Bronchial epithelial cell (primary cell): Measurements from ENCODE around the gene CDK5R1. TPM values are rescaled to one million over a fixed set of nuclear protein-coding genes. Genes with fewer than 3 reads are reported as not detected.

ENCODE experiments used
- DNase-seq: peaks from one replicate; pipeline ENCODE4 v3.0.0-alpha.2; 2010; ENCODE audit warnings: low read depth
- FAIRE-seq: peaks from 2 replicates; lab custom pipeline; 2011; peaks lifted over from hg19 to GRCh38; lab: Jason Lieb, UNC
- H3K27me3 ChIP-seq: 2 replicates; pipeline ENCODE4 v1.5.1; 2011; ENCODE audit warnings: low read length; ENCODE audit not compliant: control insufficient read depth, insufficient read depth
- H3K36me3 ChIP-seq: 2 replicates; pipeline ENCODE4 v1.5.1; 2011; ENCODE audit warnings: low read length; ENCODE audit not compliant: control insufficient read depth, insufficient read depth
- H3K4me3 ChIP-seq: 2 replicates; pipeline ENCODE4 v1.5.1; 2011; ENCODE audit warnings: mild to moderate bottlenecking, low read depth, low read length, control low read depth
- CTCF ChIP-seq: IDR thresholded peaks from 2 replicates; pipeline ENCODE4 v1.5.1; 2011; ENCODE audit warnings: mild to moderate bottlenecking, moderate library complexity, low read length, control low read depth, inconsistent platforms; ENCODE audit not compliant: insufficient read depth, severe bottlenecking
- total RNA-seq: library from RNA; depleted of rRNA; stranded (reverse); fragments of >200 nt; gene quantifications from 2 replicates; pipeline ENCODE4 v1.2.1, GENCODE V29; 2014

Gene CDK5R1
- total RNA-seq, 1 donor from 2014 or later, result 2.9 TPM

GRCh38 chr17:32451879-32452278 lies 34.9 kb upstream of the CDK5R1 start:
- no peaks in the 10 kb centered on the region for H3K27me3 ChIP-seq
- peaks cover 12% of the 10 kb centered on the region for H3K36me3 ChIP-seq
- no peak for TF ChIP-seq CTCF
- DNase-seq (no peak), FAIRE-seq (no peak)
- no peak overlapping the region for H3K4me3 ChIP-seq

GRCh38 chr17:32452281-32452680 lies 34.5 kb upstream of the CDK5R1 start:
- H3K36me3 ChIP-seq, result peaks cover 14% of the 10 kb centered on the region
- FAIRE-seq, result no peak

GRCh38 chr17:32453370-32453769 lies 33.4 kb upstream of the CDK5R1 start:
- DNase-seq (no peak), FAIRE-seq (no peak)
- no peak for TF ChIP-seq CTCF
- H3K4me3 ChIP-seq, result no peak overlapping the region
- no peaks in the 10 kb centered on the region for H3K27me3 ChIP-seq
- H3K36me3 ChIP-seq, result peaks cover 14% of the 10 kb centered on the region

More at GRCh38 chr17:32452281-32452680, 34.5 kb upstream of the CDK5R1 start:
- DNase-seq, result no peak
- Histone ChIP-seq H3K4me3 (no peak overlapping the region), H3K27me3 (no peaks in the 10 kb centered on the region)
- no peak for TF ChIP-seq CTCF

GRCh38 chr17:32458371-32458770 lies 28.4 kb upstream of the CDK5R1 start:
- TF ChIP-seq CTCF, result no peak
- Histone ChIP-seq H3K36me3 (peaks cover 17% of the 10 kb centered on the region), H3K27me3 (no peaks in the 10 kb centered on the region), H3K4me3 (no peak overlapping the region)
- no peak for FAIRE-seq
- no peak for DNase-seq

- no peak overlapping the region for H3K4me3 ChIP-seq
- DNase-seq, result no peak
- peaks cover 20% of the 10 kb centered on the region for H3K36me3 ChIP-seq
- H3K27me3 ChIP-seq, result no peaks in the 10 kb centered on the region
- no peak for TF ChIP-seq CTCF
- FAIRE-seq, result no peak
Measured at GRCh38 chr17:32460054-32460453, 26.7 kb upstream of the CDK5R1 start.

GRCh38 chr17:32461498-32461852 lies 25.3 kb upstream of the CDK5R1 start:
- no peak for FAIRE-seq
- no peak for DNase-seq
- TF ChIP-seq CTCF, result no peak
- Histone ChIP-seq H3K36me3 (peaks cover 18% of the 10 kb centered on the region), H3K4me3 (no peak overlapping the region), H3K27me3 (no peaks in the 10 kb centered on the region)
